WERI-Rb-1 (cell line): ENCODE data around the gene SPECC1.

Experiments used
- DNase-seq: peaks from one replicate; pipeline ENCODE4 v3.0.0-alpha.2; 2020
- H3K27ac ChIP-seq: fragments of 250-450 bp; sonication (Bioruptor Pico); 2 replicates; pipeline ENCODE4 v1.5.1; 2020; ENCODE audit warnings: mild to moderate bottlenecking, moderate library complexity
- H3K27me3 ChIP-seq: fragments of 250-450 bp; sonication (Bioruptor Pico); 2 replicates; pipeline ENCODE4 v1.5.1; 2021; ENCODE audit warnings: mild to moderate bottlenecking, low read depth, moderate library complexity; ENCODE audit not compliant: insufficient read depth, severe bottlenecking
- H3K36me3 ChIP-seq: fragments of 250-450 bp; sonication (Bioruptor Pico); 2 replicates; pipeline ENCODE4 v1.5.1; 2020; ENCODE audit warnings: mild to moderate bottlenecking, moderate library complexity
- H3K4me3 ChIP-seq: 2 replicates; pipeline ENCODE4 v1.5.1; 2011; ENCODE audit warnings: low read depth, mild to moderate bottlenecking, control low read depth, low read length
- H3K9me3 ChIP-seq: fragments of 250-450 bp; sonication (Bioruptor Pico); 2 replicates; pipeline ENCODE4 v1.5.1; 2021; ENCODE audit warnings: mild to moderate bottlenecking, moderate library complexity; ENCODE audit not compliant: severe bottlenecking
- CTCF ChIP-seq: IDR thresholded peaks from 2 replicates; pipeline ENCODE4 v1.5.1; 2011; ENCODE audit warnings: low read depth, mild to moderate bottlenecking, control low read depth, inconsistent platforms, low read length

SPECC1 gene

GRCh38 chr17:20145567-20145966 is 136.4 kb downstream of the SPECC1 start:
- no peaks in the 10 kb centered on the region for H3K36me3 ChIP-seq
- no peaks in the 10 kb centered on the region for H3K27me3 ChIP-seq
- DNase-seq: no peak
- no peak overlapping the region for H3K27ac ChIP-seq
- no peaks in the 10 kb centered on the region for H3K9me3 ChIP-seq
- no peak overlapping the region for H3K4me3 ChIP-seq
- no peak for TF ChIP-seq CTCF

GRCh38 chr17:20149251-20149650 is 140.1 kb downstream of the SPECC1 start:
- DNase-seq: no peak
- H3K9me3 ChIP-seq: no peaks in the 10 kb centered on the region
- H3K4me3 ChIP-seq: no peak overlapping the region
- H3K27me3 ChIP-seq: no peaks in the 10 kb centered on the region
- TF ChIP-seq CTCF: no peak
- no peak overlapping the region for H3K27ac ChIP-seq
- H3K36me3 ChIP-seq: no peaks in the 10 kb centered on the region

GRCh38 chr17:20151174-20151573 is 142.0 kb downstream of the SPECC1 start:
- no peak for TF ChIP-seq CTCF
- no peak for DNase-seq

GRCh38 chr17:20153231-20153630 is 144.1 kb downstream of the SPECC1 start:
- no peak overlapping the region for H3K27ac ChIP-seq
- no peak overlapping the region for H3K4me3 ChIP-seq
- H3K27me3 ChIP-seq: no peaks in the 10 kb centered on the region
- DNase-seq: no peak
- TF ChIP-seq CTCF: no peak
- peaks cover 5% of the 10 kb centered on the region; the same call in 1 of the 2 replicates for H3K36me3 ChIP-seq
- no peaks in the 10 kb centered on the region for H3K9me3 ChIP-seq

More at GRCh38 chr17:20151174-20151573, 142.0 kb downstream of the SPECC1 start:
- Histone ChIP-seq H3K4me3 (no peak overlapping the region), H3K27ac (no peak overlapping the region), H3K36me3 (no peaks in the 10 kb centered on the region), H3K27me3 (no peaks in the 10 kb centered on the region), H3K9me3 (no peaks in the 10 kb centered on the region)

GRCh38 chr17:20154286-20155000 is 145.3 kb downstream of the SPECC1 start:
- Histone ChIP-seq H3K4me3 (no peak overlapping the region), H3K27ac (no peak overlapping the region), H3K27me3 (no peaks in the 10 kb centered on the region), H3K9me3 (no peaks in the 10 kb centered on the region), H3K36me3 (peaks cover 5% of the 10 kb centered on the region; the same call in 1 of the 2 replicates)
- no peak for TF ChIP-seq CTCF
- no peak for DNase-seq
